ENCODE results near the gene CEACAM1.
"Not testable (repeated sequence)": the region's sequence is repeated elsewhere in the genome, so short reads cannot be mapped to it uniquely, and the experiment has no call there.

Gene CEACAM1

GRCh38 chr19:42465827-42466280 is 62.4 kb downstream of the CEACAM1 start:
- DNase-seq = peak; percentile 34
- H3K4me3 ChIP-seq (ENCODE audit: low read length) = no peak overlapping the region
- H3K36me3 ChIP-seq (replicated peaks; ENCODE audit: insufficient read depth, low read length) = no peaks in the 10 kb centered on the region
- no peaks in the 10 kb centered on the region for H4K20me1 ChIP-seq (ENCODE audit: insufficient read depth, low read length)
- H3K27me3 ChIP-seq (replicated peaks; ENCODE audit: insufficient read depth, low read length) = no peaks in the 10 kb centered on the region
- H3K4me1 ChIP-seq (ENCODE audit: low read length) = peaks cover 8% of the 10 kb centered on the region
- TF ChIP-seq EZH2 (optimal IDR thresholded peaks at IDR 0.05; ENCODE audit: low read depth, low read length) (no peak), CTCF (IDR thresholded peaks at IDR 0.05; ENCODE audit: low read length) (peak; percentile 38)
- no peak overlapping the region for H3K9ac ChIP-seq (ENCODE audit: low read length)
- no peaks in the 10 kb centered on the region for H3K9me2 ChIP-seq (replicated peaks; ENCODE audit: insufficient read depth, low read length)
- peak overlapping the region; percentile 17; the same call in 1 of the 2 replicates for H3K4me2 ChIP-seq (ENCODE audit: low read depth, low read length)
- no peaks in the 10 kb centered on the region for H3K79me2 ChIP-seq (ENCODE audit: low read length)
- peak overlapping the region; percentile 42 for H2AFZ ChIP-seq (ENCODE audit: low read length)
- no peaks in the 10 kb centered on the region for H3K9me3 ChIP-seq (replicated peaks; ENCODE audit: insufficient read depth, low read length)
- H3F3A ChIP-seq (ENCODE audit: insufficient read depth, low read length) = no peaks in the 10 kb centered on the region
- H3K27ac ChIP-seq (ENCODE audit: low read length) = no peak overlapping the region

- no peak overlapping the region for H3K27ac ChIP-seq (ENCODE audit: low read length)
- no peak overlapping the region for H3K9ac ChIP-seq (ENCODE audit: low read length)
These were observed 66.5 kb downstream of the CEACAM1 start for GRCh38 chr19:42461700-42462324.

GRCh38 chr19:42461231-42461630 is 67.0 kb downstream of the CEACAM1 start:
- not testable (repeated sequence) for H3K27me3 ChIP-seq (replicated peaks; ENCODE audit: insufficient read depth, low read length); H3K4me1 ChIP-seq (ENCODE audit: low read length); H3K9me3 ChIP-seq (replicated peaks; ENCODE audit: insufficient read depth, low read length); H3K4me3 ChIP-seq (ENCODE audit: low read length); H3K9me2 ChIP-seq (replicated peaks; ENCODE audit: insufficient read depth, low read length); H3K79me2 ChIP-seq (ENCODE audit: low read length); H3K27ac ChIP-seq (ENCODE audit: low read length); DNase-seq; H4K20me1 ChIP-seq (ENCODE audit: insufficient read depth, low read length); H3F3A ChIP-seq (ENCODE audit: insufficient read depth, low read length); H3K4me2 ChIP-seq (ENCODE audit: low read depth, low read length); H3K9ac ChIP-seq (ENCODE audit: low read length); H3K36me3 ChIP-seq (replicated peaks; ENCODE audit: insufficient read depth, low read length); H2AFZ ChIP-seq (ENCODE audit: low read length)

More at GRCh38 chr19:42461700-42462324, 66.5 kb downstream of the CEACAM1 start:
- Histone ChIP-seq H3K4me1 (ENCODE audit: low read length) (peaks cover 8% of the 10 kb centered on the region), H3K4me3 (ENCODE audit: low read length) (no peak overlapping the region), H3K36me3 (replicated peaks; ENCODE audit: insufficient read depth, low read length) (no peaks in the 10 kb centered on the region), H3K27me3 (replicated peaks; ENCODE audit: insufficient read depth, low read length) (no peaks in the 10 kb centered on the region), H3K79me2 (ENCODE audit: low read length) (no peaks in the 10 kb centered on the region), H3K9me3 (replicated peaks; ENCODE audit: insufficient read depth, low read length) (no peaks in the 10 kb centered on the region), H3K9me2 (replicated peaks; ENCODE audit: insufficient read depth, low read length) (no peaks in the 10 kb centered on the region), H3F3A (ENCODE audit: insufficient read depth, low read length) (no peaks in the 10 kb centered on the region), H3K4me2 (ENCODE audit: low read depth, low read length) (no peak overlapping the region), H2AFZ (ENCODE audit: low read length) (no peak overlapping the region), H4K20me1 (ENCODE audit: insufficient read depth, low read length) (no peaks in the 10 kb centered on the region)
- no peak for DNase-seq
- TF ChIP-seq EZH2 (optimal IDR thresholded peaks at IDR 0.05; ENCODE audit: low read depth, low read length) (no peak), CTCF (IDR thresholded peaks at IDR 0.05; ENCODE audit: low read length) (no peak), EZH2phosphoT487 (IDR thresholded peaks at IDR 0.05; ENCODE audit: low read length) (no peak)

- H3K4me2 ChIP-seq (ENCODE audit: low read depth, low read length) = no peak overlapping the region
- H2AFZ ChIP-seq (ENCODE audit: low read length) = no peak overlapping the region
- H3F3A ChIP-seq (ENCODE audit: insufficient read depth, low read length) = no peaks in the 10 kb centered on the region
- TF ChIP-seq EZH2phosphoT487 (IDR thresholded peaks at IDR 0.05; ENCODE audit: low read length) (no peak), EZH2 (optimal IDR thresholded peaks at IDR 0.05; ENCODE audit: low read depth, low read length) (no peak), CTCF (IDR thresholded peaks at IDR 0.05; ENCODE audit: low read length) (no peak)
- no peaks in the 10 kb centered on the region for H3K9me2 ChIP-seq (replicated peaks; ENCODE audit: insufficient read depth, low read length)
- no peaks in the 10 kb centered on the region for H4K20me1 ChIP-seq (ENCODE audit: insufficient read depth, low read length)
- H3K4me3 ChIP-seq (ENCODE audit: low read length) = no peak overlapping the region
- H3K79me2 ChIP-seq (ENCODE audit: low read length) = no peaks in the 10 kb centered on the region
- H3K9ac ChIP-seq (ENCODE audit: low read length) = no peak overlapping the region
- no peaks in the 10 kb centered on the region for H3K27me3 ChIP-seq (replicated peaks; ENCODE audit: insufficient read depth, low read length)
- no peak overlapping the region for H3K27ac ChIP-seq (ENCODE audit: low read length)
- DNase-seq = no peak
- H3K36me3 ChIP-seq (replicated peaks; ENCODE audit: insufficient read depth, low read length) = no peaks in the 10 kb centered on the region
- H3K4me1 ChIP-seq (ENCODE audit: low read length) = no peaks in the 10 kb centered on the region
- no peaks in the 10 kb centered on the region for H3K9me3 ChIP-seq (replicated peaks; ENCODE audit: insufficient read depth, low read length)
These were observed 68.4 kb downstream of the CEACAM1 start for GRCh38 chr19:42459926-42460325.
